ENCODE data around the gene ZNF575.
A peak's percentile ranks its signal among the peaks of the same experiment; 100 is the strongest.

ZNF575 gene

GRCh38 chr19:43532962-43533545, at the start of gene ZNF575:
ZNF575 (plus strand) TSS chr19:43533188; CDS start chr19:43534423, 1,235 bp downstream.
- peak within 1 kb of the TSS; percentile 13 to 92 (median 80) for H3K27ac ChIP-seq
- H3K4me3 ChIP-seq = peak within 1 kb of the TSS; percentile 39 to 61 (median 57)

- Histone ChIP-seq H3K4me3 (no peak overlapping the region), H3K27ac (no peak overlapping the region)
These were observed 49.7 kb upstream of the ZNF575 start for GRCh38 chr19:43483281-43483680.

- H3K4me3 ChIP-seq = no peak overlapping the region
- no peak overlapping the region for H3K27ac ChIP-seq
These were observed 47.0 kb upstream of the ZNF575 start for GRCh38 chr19:43485951-43486350.

- no peak overlapping the region for H3K27ac ChIP-seq
- no peak overlapping the region for H3K4me3 ChIP-seq
These were observed 46.6 kb upstream of the ZNF575 start for GRCh38 chr19:43486412-43486811.

GRCh38 chr19:43488179-43488578, 44.8 kb upstream of the ZNF575 start:
- H3K4me3 ChIP-seq = no peak overlapping the region
- no peak overlapping the region for H3K27ac ChIP-seq

GRCh38 chr19:43489310-43489709, 43.7 kb upstream of the ZNF575 start:
- H3K4me3 ChIP-seq = no peak overlapping the region
- no peak overlapping the region for H3K27ac ChIP-seq

GRCh38 chr19:43489979-43490599, 42.9 kb upstream of the ZNF575 start:
- H3K4me3 ChIP-seq = no peak overlapping the region
- no peak overlapping the region for H3K27ac ChIP-seq

- H3K27ac ChIP-seq = no peak overlapping the region
- no peak overlapping the region for H3K4me3 ChIP-seq
These were observed 42.2 kb upstream of the ZNF575 start for GRCh38 chr19:43490759-43491158.

- Histone ChIP-seq H3K27ac (no peak overlapping the region), H3K4me3 (no peak overlapping the region)
These were observed 37.9 kb upstream of the ZNF575 start for GRCh38 chr19:43495082-43495481.

- no peak overlapping the region for H3K4me3 ChIP-seq
- no peak overlapping the region for H3K27ac ChIP-seq
These were observed 36.0 kb upstream of the ZNF575 start for GRCh38 chr19:43496960-43497359.

GRCh38 chr19:43498233-43498842, 34.6 kb upstream of the ZNF575 start:
- no peak overlapping the region for H3K4me3 ChIP-seq
- no peak overlapping the region for H3K27ac ChIP-seq

GRCh38 chr19:43499042-43499441, 33.9 kb upstream of the ZNF575 start:
- Histone ChIP-seq H3K27ac (peak overlapping the region in 1 of 21 experiments; percentile 11), H3K4me3 (no peak overlapping the region)

- no peak overlapping the region for H3K27ac ChIP-seq
- no peak overlapping the region for H3K4me3 ChIP-seq
These were observed 31.1 kb upstream of the ZNF575 start for GRCh38 chr19:43501661-43502418.

- H3K27ac ChIP-seq = peak overlapping the region in 1 of 21 experiments; percentile 84
- H3K4me3 ChIP-seq = peak overlapping the region in 2 of 7 experiments; percentile 71 to 72
These were observed 30.5 kb upstream of the ZNF575 start for GRCh38 chr19:43502419-43502976.

GRCh38 chr19:43503501-43504425, 29.2 kb upstream of the ZNF575 start:
- Histone ChIP-seq H3K27ac (peak overlapping the region; percentile 40 to 94 (median 88)), H3K4me3 (peak overlapping the region; percentile 61 to 87 (median 72))

- peak within 1 kb of the TSS; percentile 40 to 94 (median 88) for H3K27ac ChIP-seq
- peak within 1 kb of the TSS; percentile 61 to 87 (median 72) for H3K4me3 ChIP-seq
These were observed 28.4 kb upstream of the ZNF575 start, which contains the start of gene PHLDB3 for GRCh38 chr19:43504426-43505185. PHLDB3 (minus strand) TSS chr19:43504746; CDS start chr19:43504118, 628 bp downstream.

GRCh38 chr19:43505186-43505456, 27.9 kb upstream of the ZNF575 start:
- peak overlapping the region in 18 of 21 experiments; percentile 41 to 94 (median 88) for H3K27ac ChIP-seq
- H3K4me3 ChIP-seq = peak overlapping the region in 2 of 7 experiments; percentile 61 to 71

GRCh38 chr19:43505941-43506340, 27.0 kb upstream of the ZNF575 start:
- no peak overlapping the region for H3K4me3 ChIP-seq
- no peak overlapping the region for H3K27ac ChIP-seq
